Mammary microvascular endothelial cell (primary cell): ENCODE measurements around the gene TSSK3. TPM values are rescaled to one million over a fixed set of nuclear protein-coding genes. Genes with fewer than 3 reads are reported as not detected.

Experiments used
- total RNA-seq: library from RNA; depleted of rRNA; stranded (reverse); fragments of >200 nt; gene quantifications from 2 replicates; pipeline ENCODE4 v1.2.3, GENCODE V29; 2015

TSSK3 gene, protein sequence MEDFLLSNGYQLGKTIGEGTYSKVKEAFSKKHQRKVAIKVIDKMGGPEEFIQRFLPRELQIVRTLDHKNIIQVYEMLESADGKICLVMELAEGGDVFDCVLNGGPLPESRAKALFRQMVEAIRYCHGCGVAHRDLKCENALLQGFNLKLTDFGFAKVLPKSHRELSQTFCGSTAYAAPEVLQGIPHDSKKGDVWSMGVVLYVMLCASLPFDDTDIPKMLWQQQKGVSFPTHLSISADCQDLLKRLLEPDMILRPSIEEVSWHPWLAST
- total RNA-seq: not detected in 2 replicates

DNA sequence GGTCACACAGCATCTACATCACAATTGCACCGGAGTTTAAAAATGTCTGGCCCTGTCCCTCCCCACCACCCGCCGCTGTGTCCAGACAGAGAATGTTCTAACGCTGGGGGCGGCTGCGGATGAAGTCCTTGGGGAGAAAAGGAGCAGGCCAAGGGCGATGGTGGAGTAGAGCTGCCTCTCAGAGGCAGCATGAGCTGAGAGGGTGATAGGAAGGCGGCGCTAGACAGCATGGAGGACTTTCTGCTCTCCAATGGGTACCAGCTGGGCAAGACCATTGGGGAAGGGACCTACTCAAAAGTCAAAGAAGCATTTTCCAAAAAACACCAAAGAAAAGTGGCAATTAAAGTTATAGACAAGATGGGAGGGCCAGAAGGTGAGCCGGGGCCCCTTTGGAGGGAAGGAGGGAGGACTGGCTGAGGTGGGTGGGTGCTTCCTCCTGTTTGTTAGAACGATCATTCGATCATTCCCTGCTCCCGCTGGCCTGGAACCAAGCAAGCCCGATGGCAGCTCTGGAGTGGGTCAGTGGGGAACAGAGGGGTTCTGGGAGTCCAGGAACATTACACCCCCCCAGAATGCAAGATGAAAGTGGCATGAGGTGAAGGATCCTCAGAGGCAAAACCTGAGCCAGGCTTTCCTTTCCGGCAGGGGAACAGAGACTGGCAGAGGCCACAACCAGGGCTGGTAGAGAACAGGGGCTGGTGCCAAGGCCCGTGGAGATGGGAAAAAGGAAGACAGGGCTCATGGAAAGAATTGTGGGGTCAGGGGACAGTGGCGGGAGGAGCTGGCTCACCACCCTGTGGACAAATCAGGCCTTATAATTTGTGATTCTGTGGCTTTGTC lies at the start of gene TSSK3, which contains the start of gene FAM229A:
Gene TSSK3, plus strand, starts transcription at position 66 of the 840 bp plus-strand sequence. Its CDS starts 163 bp downstream, at position 229.
Gene FAM229A, minus strand, starts transcription at position 12 of the 840 bp plus-strand sequence. CDS start 394 bp downstream, outside the sequence.

DNA sequence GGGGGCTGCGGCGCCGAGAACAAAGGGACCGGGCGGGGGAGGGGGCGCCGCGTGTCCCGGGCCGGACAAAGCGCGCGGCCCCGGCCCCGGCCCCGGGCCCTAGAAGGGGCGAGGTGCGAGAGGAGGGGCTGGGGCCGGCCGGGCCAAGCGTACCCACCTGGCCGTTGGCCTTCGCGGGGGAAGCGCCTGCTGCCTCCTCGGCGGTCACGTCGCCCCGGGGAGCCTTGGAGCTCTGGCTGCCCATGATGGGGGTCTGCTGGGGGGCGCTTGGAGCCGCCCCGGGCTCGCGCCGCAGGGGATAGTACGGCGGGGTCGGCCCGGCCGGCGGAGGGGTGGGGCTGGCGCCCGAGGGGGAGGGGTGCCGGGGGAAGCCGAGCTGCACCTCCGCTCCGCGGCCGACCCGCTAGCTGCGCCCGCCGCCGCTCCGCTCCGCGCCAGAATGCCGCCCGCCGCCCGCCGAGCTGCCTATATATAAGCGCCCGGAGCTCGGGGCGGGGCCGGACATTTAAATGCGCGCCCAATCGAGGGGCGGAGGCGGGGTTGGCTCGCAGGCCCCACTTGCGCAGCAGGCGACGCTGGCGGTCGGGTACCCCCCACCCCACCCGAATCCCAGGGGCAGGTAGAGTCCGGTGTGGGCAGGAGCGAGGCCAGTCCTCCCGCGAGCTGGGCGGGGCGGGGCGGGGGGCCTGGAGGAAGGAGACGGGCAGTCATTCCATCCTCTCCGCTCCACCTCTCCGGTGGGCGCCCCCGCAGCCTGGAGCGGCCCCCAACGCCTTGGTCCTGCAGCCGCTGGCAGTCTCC lies 26.3 kb upstream of the TSSK3 start, which contains the start of gene MARCKSL1:
Gene MARCKSL1, minus strand, starts transcription at position 444 of the 801 bp plus-strand sequence. Its CDS starts 200 bp downstream, at position 244.

DNA sequence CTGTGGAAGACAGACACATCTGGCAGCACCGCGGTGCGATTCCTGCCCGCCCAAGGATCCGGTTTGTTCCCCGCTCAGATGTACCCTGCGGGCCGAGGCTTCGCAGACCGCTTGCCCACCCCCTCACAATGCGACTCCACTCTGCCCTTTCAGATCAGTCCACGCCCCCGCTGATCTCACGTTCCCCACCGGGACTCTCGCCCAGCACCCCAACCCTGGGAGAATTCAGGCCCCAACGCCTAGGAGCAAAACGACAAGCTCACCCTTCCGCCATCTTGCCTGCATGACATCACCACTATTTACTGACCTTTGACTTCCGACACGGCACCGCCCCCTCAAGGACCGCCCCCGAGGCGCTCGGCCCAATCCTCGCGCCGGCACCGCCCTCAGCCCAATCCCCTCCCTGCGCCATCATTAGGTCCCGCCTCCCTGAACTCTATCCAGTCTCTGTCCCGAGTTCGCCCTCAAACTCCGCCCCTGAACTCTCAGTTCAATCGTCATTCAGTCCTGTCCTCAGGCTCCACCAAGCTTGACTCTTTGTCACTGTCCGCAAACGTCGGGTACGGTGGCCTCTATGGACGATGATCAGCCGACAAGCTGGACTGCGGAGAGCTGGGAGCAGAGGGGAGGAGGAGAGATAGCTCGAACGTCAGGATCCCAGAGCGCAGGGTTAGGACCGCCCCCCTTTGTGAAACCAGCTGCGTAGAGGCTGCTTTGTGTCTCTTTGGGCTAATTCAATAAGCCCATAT lies 32.0 kb downstream of the TSSK3 start, which contains the start of gene BSDC1:
Gene BSDC1, minus strand, starts transcription at position 301 of the 749 bp plus-strand sequence. Its CDS starts 27 bp downstream, at position 274.

Other genes starting within 250 kb of the TSSK3 start
- gene TXLNA, start 182.9 kb upstream of the TSSK3 start, total RNA-seq: 65.8 and 66.6 TPM in 2 replicates
- gene CCDC28B, start 161.9 kb upstream of the TSSK3 start, total RNA-seq: 12.5 and 13.0 TPM in 2 replicates
- gene IQCC, start 156.9 kb upstream of the TSSK3 start, total RNA-seq: 0.53 and 2.6 TPM in 2 replicates
- gene DCDC2B, start 153.4 kb upstream of the TSSK3 start, total RNA-seq: not detected in 2 replicates
- gene TMEM234, start 140.2 kb upstream of the TSSK3 start, total RNA-seq: 9.4 and 10.1 TPM in 2 replicates
- gene EIF3I, start 140.1 kb upstream of the TSSK3 start, total RNA-seq: 456 and 480 TPM in 2 replicates
- gene FAM167B, start 115.3 kb upstream of the TSSK3 start, total RNA-seq: 20.3 and 24.0 TPM in 2 replicates
- gene LCK, start 111.3 kb upstream of the TSSK3 start, total RNA-seq: 0.20 TPM in 1 of 2 replicates, not detected in the other
- gene HDAC1, start 70.5 kb upstream of the TSSK3 start, total RNA-seq: 128 and 129 TPM in 2 replicates
- gene MARCKSL1, start 26.3 kb upstream of the TSSK3 start, total RNA-seq: 119 and 130 TPM in 2 replicates
- gene FAM229A, start 54 bp upstream of the TSSK3 start, total RNA-seq: 0.13 and 0.79 TPM in 2 replicates
- gene BSDC1, start 31.9 kb downstream of the TSSK3 start, total RNA-seq: 56.6 and 61.3 TPM in 2 replicates
- gene ZBTB8B, start 102.5 kb downstream of the TSSK3 start, total RNA-seq: under 0.01 TPM in 1 of 2 replicates, not detected in the other
- gene ZBTB8A, start 176.9 kb downstream of the TSSK3 start, total RNA-seq: 3.0 and 3.7 TPM in 2 replicates